Measurements from ENCODE around the gene CSTF3. TPM values are rescaled to one million over a fixed set of nuclear protein-coding genes. Genes with fewer than 3 reads are reported as not detected.
A peak's percentile ranks its signal among the peaks of the same experiment; 100 is the strongest.

CSTF3 gene
- polyA plus RNA-seq, 1 donor (not counting 4 experiments of a cell fraction or from before 2014, with no cell fraction given), result 41.1 TPM

GRCh38 chr11:33116535-33116934, 44.7 kb downstream of the CSTF3 start:
- no peak overlapping the region for H3K27ac ChIP-seq (ENCODE audit: control insufficient read depth, insufficient read depth, low read length)
- H3K79me2 ChIP-seq (ENCODE audit: control insufficient read depth, insufficient read depth, low read length), result no peaks in the 10 kb centered on the region
- H3K4me1 ChIP-seq (ENCODE audit: control insufficient read depth, extremely low read depth, insufficient read depth, low read length), result peaks cover 10% of the 10 kb centered on the region
- peaks cover 0 to 4% of the 10 kb centered on the region in 2 experiments for H3K36me3 ChIP-seq (ENCODE audit: control insufficient read depth in 2 of 2, extremely low read depth in 1 of 2, insufficient read depth in 2 of 2, low read length in 2 of 2)
- no peak overlapping the region for H3K4me3 ChIP-seq (ENCODE audit: control insufficient read depth in 2 of 3, extremely low read depth in 1 of 3, insufficient read depth in 2 of 3, low read depth in 1 of 3, low read length in 3 of 3)
- no peak overlapping the region for H3K4me2 ChIP-seq (ENCODE audit: control insufficient read depth, extremely low read depth, insufficient read depth, low read depth, low read length)
- H2AFZ ChIP-seq (ENCODE audit: control insufficient read depth, low read length), result no peak overlapping the region
- no peak overlapping the region for H3K9ac ChIP-seq (ENCODE audit: control insufficient read depth, extremely low read depth, insufficient read depth, low read length)
- H4K20me1 ChIP-seq (ENCODE audit: control insufficient read depth, extremely low read depth, insufficient read depth, low read length), result no peaks in the 10 kb centered on the region
- no peaks in the 10 kb centered on the region for H3K9me3 ChIP-seq (ENCODE audit: control insufficient read depth, low read depth, low read length)
- peak; percentile 91 for FAIRE-seq
- H3K27me3 ChIP-seq (ENCODE audit: control insufficient read depth, extremely low read depth, insufficient read depth, low read length), result no peaks in the 10 kb centered on the region
- DNase-seq (ENCODE audit: low read depth, low spot score), result peak; percentile 15
- TF ChIP-seq CTCF (optimal IDR thresholded peaks at IDR 0.05 in 1 of 3, IDR thresholded peaks at IDR 0.05 in 1 of 3, conservative IDR thresholded peaks at IDR 0.05 in 1 of 3; ENCODE audit: extremely low read depth in 1 of 3, insufficient read depth in 2 of 3, low read length in 3 of 3) (no peak), EZH2 (IDR thresholded peaks at IDR 0.05; ENCODE audit: low read length) (no peak)
- no peaks in the 10 kb centered on the region for H3K9me1 ChIP-seq (ENCODE audit: control insufficient read depth, extremely low read depth, insufficient read depth, low read length)
- dilution Hi-C loops (cut with MboI; ENCODE audit: extremely low pct_ligation_motif_present, low sequenced_read_pairs), result no loop called here

- dilution Hi-C loops (cut with MboI; ENCODE audit: extremely low pct_ligation_motif_present, low sequenced_read_pairs), result no loop called here
- Histone ChIP-seq H3K9me1 (ENCODE audit: control insufficient read depth, extremely low read depth, insufficient read depth, low read length) (no peaks in the 10 kb centered on the region), H3K36me3 (ENCODE audit: control insufficient read depth in 2 of 2, extremely low read depth in 1 of 2, insufficient read depth in 2 of 2, low read length in 2 of 2) (peaks cover 2 to 7% of the 10 kb centered on the region in 2 experiments), H3K9ac (ENCODE audit: control insufficient read depth, extremely low read depth, insufficient read depth, low read length) (no peak overlapping the region), H2AFZ (ENCODE audit: control insufficient read depth, low read length) (no peak overlapping the region), H3K27ac (ENCODE audit: control insufficient read depth, insufficient read depth, low read length) (no peak overlapping the region), H3K4me2 (ENCODE audit: control insufficient read depth, extremely low read depth, insufficient read depth, low read depth, low read length) (no peak overlapping the region), H4K20me1 (ENCODE audit: control insufficient read depth, extremely low read depth, insufficient read depth, low read length) (no peaks in the 10 kb centered on the region), H3K4me1 (ENCODE audit: control insufficient read depth, extremely low read depth, insufficient read depth, low read length) (no peaks in the 10 kb centered on the region), H3K79me2 (ENCODE audit: control insufficient read depth, insufficient read depth, low read length) (no peaks in the 10 kb centered on the region), H3K27me3 (ENCODE audit: control insufficient read depth, extremely low read depth, insufficient read depth, low read length) (no peaks in the 10 kb centered on the region), H3K4me3 (ENCODE audit: control insufficient read depth in 2 of 3, extremely low read depth in 1 of 3, insufficient read depth in 2 of 3, low read depth in 1 of 3, low read length in 3 of 3) (no peak overlapping the region), H3K9me3 (ENCODE audit: control insufficient read depth, low read depth, low read length) (no peaks in the 10 kb centered on the region)
- FAIRE-seq (no peak), DNase-seq (ENCODE audit: low read depth, low spot score) (no peak)
- TF ChIP-seq CTCF (optimal IDR thresholded peaks at IDR 0.05 in 1 of 3, IDR thresholded peaks at IDR 0.05 in 1 of 3, conservative IDR thresholded peaks at IDR 0.05 in 1 of 3; ENCODE audit: extremely low read depth in 1 of 3, insufficient read depth in 2 of 3, low read length in 3 of 3) (no peak), EZH2 (IDR thresholded peaks at IDR 0.05; ENCODE audit: low read length) (no peak)
These were observed 51.2 kb downstream of the CSTF3 start for GRCh38 chr11:33110083-33110482.

All from keratinocyte (primary cell).